GM18951 (cell line): ENCODE results near the gene PGAP6.
A peak's percentile ranks its signal among the peaks of the same experiment; 100 is the strongest.
"Not testable (repeated sequence)": the region's sequence is repeated elsewhere in the genome, so short reads cannot be mapped to it uniquely, and the experiment has no call there.

Experiments
- POLR2A ChIP-seq: IDR thresholded peaks from 4 replicates; pipeline ENCODE4 v1.6.1; 2011; ENCODE audit warnings: mild to moderate bottlenecking; ENCODE audit not compliant: insufficient read length, insufficient read depth; ENCODE audit errors: extremely low read depth
- in situ Hi-C: fragments of 300-500 bp; cut with MboI; formaldehyde crosslinking; loops from one replicate; pipeline ENCODE4 v1.12.0; 2022; ENCODE audit warnings: low sequenced_read_pairs, mixed read lengths, inconsistent platforms; ENCODE audit not compliant: unreplicated experiment

Gene PGAP6

GRCh38 chr16:397736-398332, 16.1 kb upstream of the PGAP6 start:
- no peak for TF ChIP-seq POLR2A
- in situ Hi-C loops = no loop called here

- in situ Hi-C loops = no loop called here
- peak; percentile 65 for TF ChIP-seq POLR2A
Observed at GRCh38 chr16:397135-397661, 15.4 kb upstream of the PGAP6 start, which contains the start of gene NME4. NME4 (plus strand) TSS chr16:397199; CDS start chr16:397223, 24 bp downstream.

DNA sequence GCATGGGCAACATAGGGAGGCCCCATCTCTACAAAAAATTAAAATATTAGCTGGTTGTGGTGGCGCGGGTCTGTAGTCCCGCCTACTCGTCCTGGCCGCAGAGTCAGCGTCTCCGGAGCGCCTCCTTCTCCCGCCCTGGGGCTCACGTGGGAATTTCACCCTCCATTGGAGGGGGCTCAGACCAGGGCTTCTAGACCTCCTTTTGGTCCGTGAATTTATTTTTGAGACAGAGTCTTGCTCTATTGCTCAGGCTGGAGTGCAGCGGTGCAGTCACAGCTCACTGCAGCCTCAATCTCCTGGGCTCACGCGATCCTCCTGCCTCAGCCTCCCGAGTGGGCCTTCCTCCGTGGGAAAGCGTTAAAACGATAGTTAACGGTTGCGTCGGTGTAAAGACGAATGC, 14.8 kb upstream of the PGAP6 start:
- in situ Hi-C loops = no loop called here

DNA sequence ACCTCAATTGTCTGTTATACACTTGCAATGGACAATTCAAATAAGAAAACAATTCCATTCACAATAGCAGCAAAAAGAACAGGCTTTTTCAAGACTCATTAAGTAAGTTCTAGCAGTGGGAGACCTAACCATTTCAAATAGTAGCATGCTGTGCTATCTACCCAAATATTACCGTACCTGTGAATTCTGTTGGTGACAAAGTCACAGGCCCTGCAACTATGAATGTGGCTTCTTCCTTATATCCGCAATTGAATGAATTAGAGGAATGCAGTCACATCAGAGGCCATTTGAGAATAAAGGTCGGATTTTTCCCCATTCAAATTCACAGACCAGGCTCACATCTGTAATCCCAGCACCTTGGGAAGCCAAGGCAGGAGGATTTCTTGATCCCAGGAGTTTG, 14.4 kb upstream of the PGAP6 start:
- in situ Hi-C loops = no loop called here
- TF ChIP-seq POLR2A = no peak

More for the DNA sequence above, 14.8 kb upstream of the PGAP6 start:
- TF ChIP-seq POLR2A = no peak

DNA sequence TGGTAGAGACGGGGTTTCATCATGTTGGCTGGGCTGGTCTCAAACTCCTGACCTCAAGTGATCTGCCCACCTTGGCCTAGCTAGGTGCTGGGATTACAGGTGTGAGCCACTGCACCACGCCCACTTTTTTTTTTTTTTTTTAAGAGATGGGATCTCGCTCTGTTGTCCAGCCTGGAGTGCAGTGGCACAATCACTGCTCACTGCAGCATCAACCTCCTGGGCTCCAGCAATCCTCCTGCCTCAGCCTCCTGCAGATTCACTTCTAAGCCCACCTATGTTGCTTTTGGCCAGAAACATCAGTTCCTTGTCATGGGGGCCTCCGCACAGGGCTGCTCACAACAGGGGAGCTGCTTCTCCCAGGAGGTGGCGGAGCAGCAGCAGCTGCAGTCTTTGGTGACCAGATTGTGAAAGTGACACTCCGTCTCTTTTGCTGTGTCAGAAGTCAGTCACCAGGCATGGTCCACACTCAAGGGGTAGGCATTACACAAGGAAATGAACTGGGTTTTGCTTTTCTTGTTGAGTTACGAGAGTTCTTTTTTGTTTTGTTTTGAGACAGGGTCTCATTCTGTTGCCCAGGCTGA, 10.8 kb upstream of the PGAP6 start:
- in situ Hi-C loops = no loop called here
- TF ChIP-seq POLR2A = no peak

GRCh38 chr16:391885-392335, 10.1 kb upstream of the PGAP6 start:
- no peak for TF ChIP-seq POLR2A
- in situ Hi-C loops = no loop called here

DNA sequence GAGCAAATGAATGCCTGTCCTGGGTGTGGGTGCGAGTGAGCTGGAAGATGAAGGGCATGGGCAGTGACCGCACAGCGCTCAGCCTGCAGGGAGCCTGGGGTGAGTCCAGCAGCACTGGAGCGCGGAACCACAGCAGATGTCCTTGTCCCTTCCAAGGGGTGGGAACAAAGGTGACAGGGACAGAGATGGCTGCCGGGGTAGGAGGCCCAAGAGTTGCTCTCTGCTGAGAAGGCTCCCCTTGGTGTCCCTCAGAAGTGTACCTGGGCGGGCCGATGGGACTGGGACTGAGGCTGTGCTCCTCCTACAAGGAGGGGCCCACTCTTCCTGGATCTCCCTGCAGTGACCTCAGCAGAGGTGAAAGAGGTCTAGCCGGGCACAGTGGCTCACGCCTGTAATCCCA, 7.6 kb upstream of the PGAP6 start:
- in situ Hi-C loops = no loop called here
- TF ChIP-seq POLR2A = no peak

GRCh38 chr16:387761-388666, 6.2 kb upstream of the PGAP6 start:
- in situ Hi-C loops = not testable (repeated sequence)

GRCh38 chr16:386641-387156, 4.9 kb upstream of the PGAP6 start:
- no peak for TF ChIP-seq POLR2A
- in situ Hi-C loops = no loop called here

DNA sequence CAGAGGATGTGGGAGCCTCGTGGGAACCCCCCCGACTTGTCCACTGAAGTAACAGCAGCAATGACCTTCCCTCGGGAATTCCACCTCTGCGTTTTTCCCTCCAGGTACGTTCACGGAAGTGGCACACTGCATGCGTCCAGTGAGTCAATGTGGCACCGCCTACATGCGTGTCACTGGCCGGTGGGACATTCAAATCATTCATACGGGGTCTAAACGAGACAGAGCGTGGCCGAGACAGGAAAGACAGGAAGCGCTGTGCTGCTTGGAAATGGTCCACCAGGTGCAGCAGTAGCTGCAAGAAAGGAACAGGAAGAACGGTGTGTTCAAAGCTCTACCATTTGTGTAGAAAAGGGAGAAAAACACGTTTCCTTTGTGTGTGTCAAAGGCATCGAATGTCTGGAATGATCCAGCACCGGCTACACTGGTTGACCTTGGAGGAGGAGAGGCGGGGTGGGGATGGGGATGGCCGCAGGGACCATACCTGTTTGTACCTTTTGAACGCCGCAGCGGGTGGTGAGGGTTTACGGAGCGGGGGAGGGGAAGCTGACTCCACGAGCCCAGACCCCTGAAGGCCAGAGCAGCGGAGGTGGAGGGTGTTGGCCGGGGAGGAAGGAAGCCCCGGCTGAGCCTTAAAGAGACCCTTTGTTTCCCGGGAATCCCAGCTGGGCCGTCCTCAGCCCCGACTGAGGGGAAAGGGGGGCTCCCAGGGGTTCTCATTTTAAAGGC, 1.7 kb upstream of the PGAP6 start:
- in situ Hi-C loops = no loop called here
- TF ChIP-seq POLR2A = peak; percentile 57

- no peak for TF ChIP-seq POLR2A
- in situ Hi-C loops = no loop called here
Observed at GRCh38 chr16:381012-381788, 578 bp downstream of the PGAP6 start.

GRCh38 chr16:380762-381011, 1.1 kb downstream of the PGAP6 start:
- no peak for TF ChIP-seq POLR2A
- in situ Hi-C loops = no loop called here
